ENCODE results near the gene SLC38A5.

DNA sequence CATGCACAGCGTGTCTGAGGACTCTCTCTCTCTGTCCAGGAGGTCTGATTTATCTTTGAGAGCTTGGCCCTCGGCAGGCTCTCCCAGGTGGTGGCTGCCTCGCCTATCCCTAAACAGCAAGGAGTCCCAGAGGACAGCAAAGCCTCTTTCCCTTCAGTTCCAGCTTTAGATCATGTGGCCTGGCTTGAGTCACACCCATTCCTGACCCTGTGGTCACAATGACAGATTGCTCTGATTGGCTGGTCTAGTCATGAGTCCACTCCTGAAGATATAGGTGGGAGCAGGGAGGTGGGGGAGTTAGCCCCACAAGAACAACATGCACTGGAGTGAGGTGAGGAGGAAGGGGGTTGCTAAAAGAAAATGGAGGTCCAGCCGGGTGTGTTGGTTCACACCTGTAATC, 26.6 kb upstream of the SLC38A5 start:
- TF ChIP-seq, protein P1, sequence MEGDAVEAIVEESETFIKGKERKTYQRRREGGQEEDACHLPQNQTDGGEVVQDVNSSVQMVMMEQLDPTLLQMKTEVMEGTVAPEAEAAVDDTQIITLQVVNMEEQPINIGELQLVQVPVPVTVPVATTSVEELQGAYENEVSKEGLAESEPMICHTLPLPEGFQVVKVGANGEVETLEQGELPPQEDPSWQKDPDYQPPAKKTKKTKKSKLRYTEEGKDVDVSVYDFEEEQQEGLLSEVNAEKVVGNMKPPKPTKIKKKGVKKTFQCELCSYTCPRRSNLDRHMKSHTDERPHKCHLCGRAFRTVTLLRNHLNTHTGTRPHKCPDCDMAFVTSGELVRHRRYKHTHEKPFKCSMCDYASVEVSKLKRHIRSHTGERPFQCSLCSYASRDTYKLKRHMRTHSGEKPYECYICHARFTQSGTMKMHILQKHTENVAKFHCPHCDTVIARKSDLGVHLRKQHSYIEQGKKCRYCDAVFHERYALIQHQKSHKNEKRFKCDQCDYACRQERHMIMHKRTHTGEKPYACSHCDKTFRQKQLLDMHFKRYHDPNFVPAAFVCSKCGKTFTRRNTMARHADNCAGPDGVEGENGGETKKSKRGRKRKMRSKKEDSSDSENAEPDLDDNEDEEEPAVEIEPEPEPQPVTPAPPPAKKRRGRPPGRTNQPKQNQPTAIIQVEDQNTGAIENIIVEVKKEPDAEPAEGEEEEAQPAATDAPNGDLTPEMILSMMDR (conservative IDR thresholded peaks at IDR 0.05 in 1 of 2, IDR thresholded peaks at IDR 0.05 in 1 of 2; ENCODE audit: low read depth in 1 of 2, low read length in 2 of 2), result no peak
- no peak for TF ChIP-seq EZH2 (IDR thresholded peaks at IDR 0.05; ENCODE audit: low read length, missing control alignments)
